ENCODE measurements around the gene RILPL2. TPM values are rescaled to one million over a fixed set of nuclear protein-coding genes. Genes with fewer than 3 reads are reported as not detected.
A peak's percentile ranks its signal among the peaks of the same experiment; 100 is the strongest.

RILPL2 gene
- total RNA-seq, 1 experiment from 2014 or later: 1.1 TPM

DNA sequence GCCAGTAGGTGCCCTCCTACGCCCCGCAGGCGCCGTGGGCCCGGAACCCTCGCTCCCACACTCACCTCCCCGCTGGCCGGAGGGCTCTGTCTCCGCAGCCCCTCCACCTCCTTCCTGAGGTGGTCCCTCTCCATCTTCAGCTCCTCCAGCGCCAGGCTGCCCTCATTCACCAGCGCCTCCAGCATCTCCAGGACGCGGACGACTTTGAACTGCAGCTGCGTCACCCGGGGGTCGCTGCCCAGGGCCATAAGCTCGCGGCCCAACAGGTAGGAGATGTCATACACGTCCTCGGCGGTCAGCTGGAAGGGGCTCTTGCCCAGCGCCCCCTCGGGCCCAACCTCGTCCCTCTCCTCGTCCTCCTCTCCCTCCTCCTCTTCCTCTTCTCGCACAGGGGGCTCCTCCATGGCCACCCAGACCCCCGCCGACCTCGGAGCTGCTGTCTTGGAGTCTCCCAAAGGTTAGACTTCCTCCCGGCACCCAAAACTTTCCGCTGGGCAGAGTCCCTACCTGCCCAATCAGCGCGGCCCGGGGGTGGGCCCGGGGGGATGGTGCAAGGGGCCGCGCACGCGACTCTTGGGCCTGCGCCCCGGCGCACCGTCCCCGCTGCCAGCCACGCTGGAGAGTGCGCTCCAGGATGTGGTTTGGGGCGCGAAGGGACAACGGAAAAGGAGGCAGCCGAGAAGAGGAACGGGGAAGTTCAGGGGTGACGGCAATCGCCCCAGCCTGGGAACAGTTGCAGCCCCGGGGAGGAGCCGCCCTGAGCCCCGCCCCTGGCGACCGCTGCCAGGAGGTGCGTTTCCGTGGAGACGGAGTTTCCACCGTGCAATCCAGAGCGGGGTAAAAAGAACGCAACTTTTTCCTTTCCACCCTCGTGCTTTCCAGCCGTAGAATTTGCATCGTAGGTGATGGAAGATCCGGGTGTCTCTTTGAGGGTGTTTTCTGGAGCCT lies at the start of gene RILPL2 (continued):
- TF ChIP-seq ARID4B (CRISPR knock-in tag; IDR thresholded peaks at IDR 0.05; ENCODE audit: borderline replicate concordance) (peak; percentile 34; the same call in 1 of the 2 replicates), ZNF423 (CRISPR knock-in tag; IDR thresholded peaks at IDR 0.05) (no peak), ZNF263 (CRISPR knock-in tag; IDR thresholded peaks at IDR 0.05; ENCODE audit: low read depth) (peak; percentile 67; the same call in 1 of the 2 replicates), NR1H2 (CRISPR knock-in tag; IDR thresholded peaks at IDR 0.05) (no peak), TEAD4 (CRISPR knock-in tag; IDR thresholded peaks at IDR 0.05) (no peak), ESRRA (CRISPR knock-in tag; IDR thresholded peaks at IDR 0.05; ENCODE audit: borderline replicate concordance) (no peak), GABPB1 (CRISPR knock-in tag; IDR thresholded peaks at IDR 0.05) (0 out of 2 replicates have a peak, but pooled peaks have one; percentile 3), ERG (CRISPR knock-in tag; IDR thresholded peaks at IDR 0.05) (no peak), ELF4 (CRISPR knock-in tag; IDR thresholded peaks at IDR 0.05; ENCODE audit: low read depth) (no peak)
- TF ChIP-seq, protein P1, sequence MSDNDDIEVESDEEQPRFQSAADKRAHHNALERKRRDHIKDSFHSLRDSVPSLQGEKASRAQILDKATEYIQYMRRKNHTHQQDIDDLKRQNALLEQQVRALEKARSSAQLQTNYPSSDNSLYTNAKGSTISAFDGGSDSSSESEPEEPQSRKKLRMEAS (CRISPR knock-in tag; IDR thresholded peaks at IDR 0.05): peak; percentile 82
- TF ChIP-seq, protein P2, sequence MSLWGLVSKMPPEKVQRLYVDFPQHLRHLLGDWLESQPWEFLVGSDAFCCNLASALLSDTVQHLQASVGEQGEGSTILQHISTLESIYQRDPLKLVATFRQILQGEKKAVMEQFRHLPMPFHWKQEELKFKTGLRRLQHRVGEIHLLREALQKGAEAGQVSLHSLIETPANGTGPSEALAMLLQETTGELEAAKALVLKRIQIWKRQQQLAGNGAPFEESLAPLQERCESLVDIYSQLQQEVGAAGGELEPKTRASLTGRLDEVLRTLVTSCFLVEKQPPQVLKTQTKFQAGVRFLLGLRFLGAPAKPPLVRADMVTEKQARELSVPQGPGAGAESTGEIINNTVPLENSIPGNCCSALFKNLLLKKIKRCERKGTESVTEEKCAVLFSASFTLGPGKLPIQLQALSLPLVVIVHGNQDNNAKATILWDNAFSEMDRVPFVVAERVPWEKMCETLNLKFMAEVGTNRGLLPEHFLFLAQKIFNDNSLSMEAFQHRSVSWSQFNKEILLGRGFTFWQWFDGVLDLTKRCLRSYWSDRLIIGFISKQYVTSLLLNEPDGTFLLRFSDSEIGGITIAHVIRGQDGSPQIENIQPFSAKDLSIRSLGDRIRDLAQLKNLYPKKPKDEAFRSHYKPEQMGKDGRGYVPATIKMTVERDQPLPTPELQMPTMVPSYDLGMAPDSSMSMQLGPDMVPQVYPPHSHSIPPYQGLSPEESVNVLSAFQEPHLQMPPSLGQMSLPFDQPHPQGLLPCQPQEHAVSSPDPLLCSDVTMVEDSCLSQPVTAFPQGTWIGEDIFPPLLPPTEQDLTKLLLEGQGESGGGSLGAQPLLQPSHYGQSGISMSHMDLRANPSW (CRISPR knock-in tag; conservative IDR thresholded peaks at IDR 0.05; ENCODE audit: low read depth): no peak

DNA sequence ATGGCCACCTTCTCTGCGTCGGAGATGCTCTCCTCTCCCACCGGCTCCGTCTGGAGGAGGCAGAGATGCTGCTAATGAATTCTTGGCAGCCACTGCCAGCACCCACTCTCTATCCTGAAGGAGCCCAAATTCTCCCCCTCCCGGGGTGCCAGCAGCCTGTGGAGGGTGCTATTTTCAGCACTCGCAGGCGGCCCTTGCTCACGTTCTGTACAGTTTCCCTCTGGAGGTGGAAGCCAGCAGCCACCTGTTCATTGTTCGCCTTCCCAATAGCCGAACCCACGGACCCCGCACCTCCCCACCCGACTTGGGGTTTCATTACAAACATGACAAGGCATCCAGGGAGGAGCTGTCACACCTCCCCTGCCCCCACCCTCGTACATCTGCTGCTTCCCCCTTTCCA lies 49.3 kb upstream of the RILPL2 start:
- POLR2A ChIA-PET: no interaction called here
- ATAC-seq: no peak
- CTCF ChIA-PET: no interaction called here
- Mint-ChIP-seq H3K4me1 (peaks cover 8% of the 10 kb centered on the region), H3K4me3 (no peak overlapping the region), H3K27ac (no peak overlapping the region), H3K27me3 (ENCODE audit: low read depth) (no peaks in the 10 kb centered on the region), H3K9me3 (no peaks in the 10 kb centered on the region), H3K36me3 (no peaks in the 10 kb centered on the region)
- no peak for DNase-seq (ENCODE audit: low spot score)
- TF ChIP-seq, protein P3, sequence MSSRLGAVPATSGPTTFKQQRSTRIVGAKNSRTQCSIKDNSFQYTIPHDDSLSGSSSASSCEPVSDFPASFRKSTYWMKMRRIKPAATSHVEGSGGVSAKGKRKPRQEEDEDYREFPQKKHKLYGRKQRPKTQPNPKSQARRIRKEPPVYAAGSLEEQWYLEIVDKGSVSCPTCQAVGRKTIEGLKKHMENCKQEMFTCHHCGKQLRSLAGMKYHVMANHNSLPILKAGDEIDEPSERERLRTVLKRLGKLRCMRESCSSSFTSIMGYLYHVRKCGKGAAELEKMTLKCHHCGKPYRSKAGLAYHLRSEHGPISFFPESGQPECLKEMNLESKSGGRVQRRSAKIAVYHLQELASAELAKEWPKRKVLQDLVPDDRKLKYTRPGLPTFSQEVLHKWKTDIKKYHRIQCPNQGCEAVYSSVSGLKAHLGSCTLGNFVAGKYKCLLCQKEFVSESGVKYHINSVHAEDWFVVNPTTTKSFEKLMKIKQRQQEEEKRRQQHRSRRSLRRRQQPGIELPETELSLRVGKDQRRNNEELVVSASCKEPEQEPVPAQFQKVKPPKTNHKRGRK (CRISPR knock-in tag; IDR thresholded peaks at IDR 0.05; ENCODE audit: borderline replicate concordance): no peak
- TF ChIP-seq RELA (CRISPR knock-in tag; IDR thresholded peaks at IDR 0.05; ENCODE audit: borderline replicate concordance) (no peak), JAZF1 (CRISPR knock-in tag; IDR thresholded peaks at IDR 0.05) (no peak), PRDM15 (CRISPR knock-in tag; IDR thresholded peaks at IDR 0.05) (no peak), CBFB (CRISPR knock-in tag; IDR thresholded peaks at IDR 0.05; ENCODE audit: low read depth) (no peak), TP53 (CRISPR knock-in tag; IDR thresholded peaks at IDR 0.05) (no peak), NR3C1 (CRISPR knock-in tag; conservative IDR thresholded peaks at IDR 0.05; ENCODE audit: low read depth) (no peak), SP1 (CRISPR knock-in tag; conservative IDR thresholded peaks at IDR 0.05) (no peak)
